ENCODE results near the gene PHC2.
"Not testable (repeated sequence)": the region's sequence is repeated elsewhere in the genome, so short reads cannot be mapped to it uniquely, and the experiment has no call there.

PHC2 gene

GRCh38 chr1:33310702-33311101, 120.2 kb downstream of the PHC2 start:
- Histone ChIP-seq H3K27ac (no peak overlapping the region), H3K4me1 (peaks cover 18 to 32% (median 27%) of the 10 kb centered on the region in 10 experiments), H3K27me3 (no peaks in the 10 kb centered on the region), H3K9me3 (replicated peaks in 1 of 11) (peaks cover 0 to 22% (median 13%) of the 10 kb centered on the region in 11 experiments; a peak in 15 of 22 replicates), H3K4me3 (no peak overlapping the region), H3K36me3 (no peaks in the 10 kb centered on the region), H3K4me2 (no peak overlapping the region), H4K20me1 (no peaks in the 10 kb centered on the region), H3K9ac (no peak overlapping the region)
- no peak for TF ChIP-seq Cebpa-rat (IDR thresholded peaks at IDR 0.05)

- not testable (repeated sequence) for H3K9ac ChIP-seq, H4K20me1 ChIP-seq, H3K4me2 ChIP-seq, H3K4me3 ChIP-seq, H3K27ac ChIP-seq, H3K36me3 ChIP-seq, H3K27me3 ChIP-seq
- Histone ChIP-seq H3K4me1 (peaks cover 12 to 33% (median 24%) of the 10 kb centered on the region in 10 experiments), H3K9me3 (replicated peaks in 1 of 11) (peaks cover 0 to 22% (median 13%) of the 10 kb centered on the region in 11 experiments; a peak in 15 of 22 replicates)
Observed at GRCh38 chr1:33309351-33309750, 121.5 kb downstream of the PHC2 start.

GRCh38 chr1:33307494-33307864, 123.4 kb downstream of the PHC2 start:
- Histone ChIP-seq H3K36me3 (peaks cover 0 to 2% (median 0%) of the 10 kb centered on the region in 11 experiments; a peak in 1 of 22 replicates), H3K4me1 (peaks cover 17 to 27% (median 22%) of the 10 kb centered on the region in 10 experiments), H3K27ac (no peak overlapping the region), H3K27me3 (no peaks in the 10 kb centered on the region), H3K9ac (no peak overlapping the region), H3K9me3 (replicated peaks in 1 of 11) (peaks cover 0 to 22% (median 13%) of the 10 kb centered on the region in 11 experiments; a peak in 15 of 22 replicates), H3K4me2 (no peak overlapping the region), H3K4me3 (no peak overlapping the region), H4K20me1 (no peaks in the 10 kb centered on the region)
- TF ChIP-seq Cebpa-rat (IDR thresholded peaks at IDR 0.05) = no peak

DNA sequence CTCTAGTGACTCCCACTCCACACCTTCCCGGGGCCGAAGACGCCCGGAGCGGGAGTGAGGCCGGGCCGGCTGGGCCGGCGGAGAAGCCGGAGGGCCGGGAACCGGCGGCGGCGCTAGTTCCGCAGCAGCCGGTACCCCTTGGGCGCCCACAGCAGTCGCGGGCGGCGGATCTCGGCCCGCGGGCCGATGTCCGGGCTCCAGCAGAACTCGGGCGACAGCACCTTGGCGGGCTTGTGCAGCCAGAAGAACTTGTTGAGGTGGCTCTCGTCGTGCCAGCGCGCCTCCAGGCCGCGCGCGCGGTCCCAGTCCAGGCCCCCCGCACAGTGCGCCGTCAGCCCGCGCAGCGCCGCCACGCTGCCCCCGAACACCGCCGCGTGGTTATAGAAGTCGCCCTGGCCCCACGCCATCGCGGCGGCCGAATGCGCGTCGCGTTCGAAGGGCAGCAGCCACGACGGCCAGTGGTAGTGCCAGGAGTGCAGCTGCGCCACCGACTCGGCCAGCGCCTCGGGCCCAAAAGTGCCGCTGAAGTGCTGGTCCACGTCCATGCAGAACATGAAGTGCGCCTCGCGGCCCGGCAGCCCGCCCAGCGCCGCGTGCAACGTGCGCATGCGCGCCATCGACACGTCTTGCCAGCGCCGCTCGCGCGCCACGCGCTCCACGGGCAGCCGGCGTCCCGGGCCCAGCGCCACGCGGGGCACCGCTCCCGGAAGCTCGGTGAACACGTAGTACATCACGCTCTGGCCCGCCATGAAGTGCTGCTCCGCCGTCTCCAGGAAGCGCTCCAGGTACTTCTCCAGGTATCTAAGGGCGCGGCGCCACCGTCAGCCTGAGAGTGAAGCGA, 124.0 kb downstream of the PHC2 start:
- H3K4me3 ChIP-seq = no peak overlapping the region
- H3K27ac ChIP-seq = peak overlapping the region in 1 of 11 experiments; percentile 21; a peak in 1 of 22 replicates
- peaks cover 0 to 8% (median under 1%) of the 10 kb centered on the region in 11 experiments; a peak in 6 of 22 replicates for H3K36me3 ChIP-seq
- H3K4me1 ChIP-seq = peaks cover 23 to 33% (median 29%) of the 10 kb centered on the region in 10 experiments
- no peaks in the 10 kb centered on the region for H4K20me1 ChIP-seq
- TF ChIP-seq Cebpa-rat (IDR thresholded peaks at IDR 0.05) = no peak
- peak overlapping the region; percentile 8 to 71 (median 59); a peak in 21 of 22 replicates for H3K4me2 ChIP-seq
- peaks cover 0 to 22% (median 13%) of the 10 kb centered on the region in 11 experiments; a peak in 15 of 22 replicates for H3K9me3 ChIP-seq (replicated peaks in 1 of 11)
- no peaks in the 10 kb centered on the region for H3K27me3 ChIP-seq
- H3K9ac ChIP-seq = peak overlapping the region in 3 of 11 experiments; percentile 5 to 33 (median 23); a peak in 2 of 22 replicates

DNA sequence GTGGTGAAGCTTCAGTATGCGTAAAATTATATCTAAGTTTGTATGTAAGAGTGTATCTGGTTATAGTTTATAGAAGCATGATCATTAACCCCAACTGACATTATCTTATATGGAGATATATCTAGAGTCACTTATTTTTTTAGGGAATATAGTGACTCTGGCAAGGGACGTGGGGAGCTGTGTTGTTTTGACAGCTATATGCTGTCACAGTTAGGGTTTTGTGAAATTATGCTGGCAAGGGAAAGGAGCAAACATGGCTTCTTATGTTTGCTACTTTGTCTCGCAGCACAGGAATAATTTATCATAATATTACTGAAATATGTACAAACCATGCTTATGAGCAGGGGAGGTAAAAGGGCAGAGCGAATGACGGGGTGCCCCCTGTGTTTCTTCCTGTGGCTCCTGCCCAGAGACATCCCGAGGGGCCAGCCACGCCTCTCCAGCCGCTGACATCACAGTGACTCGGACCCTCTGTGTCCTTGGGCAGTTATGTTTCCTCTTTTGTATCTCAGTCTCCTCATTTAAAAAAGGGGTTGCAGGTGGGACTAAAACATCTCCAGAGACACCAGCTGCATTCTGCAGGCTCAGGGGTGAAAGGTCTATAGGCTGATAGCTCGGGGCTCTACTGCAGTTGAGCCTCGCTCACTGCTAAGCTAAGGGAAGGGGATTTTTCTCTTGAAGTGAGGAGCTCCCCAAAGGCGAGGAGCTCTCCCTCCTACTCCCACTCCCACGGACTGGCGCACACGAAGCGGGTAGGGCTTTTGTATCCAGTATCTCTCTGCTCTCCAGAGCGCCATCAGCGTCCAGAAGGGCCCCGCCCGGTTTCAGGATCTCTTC, 124.9 kb downstream of the PHC2 start:
- Histone ChIP-seq H3K4me3 (no peak overlapping the region), H3K27ac (peak overlapping the region in 2 of 11 experiments; percentile 10 to 21; a peak in 1 of 22 replicates), H3K9me3 (replicated peaks in 1 of 11) (peaks cover 0 to 22% (median 13%) of the 10 kb centered on the region in 11 experiments; a peak in 15 of 22 replicates)

DNA sequence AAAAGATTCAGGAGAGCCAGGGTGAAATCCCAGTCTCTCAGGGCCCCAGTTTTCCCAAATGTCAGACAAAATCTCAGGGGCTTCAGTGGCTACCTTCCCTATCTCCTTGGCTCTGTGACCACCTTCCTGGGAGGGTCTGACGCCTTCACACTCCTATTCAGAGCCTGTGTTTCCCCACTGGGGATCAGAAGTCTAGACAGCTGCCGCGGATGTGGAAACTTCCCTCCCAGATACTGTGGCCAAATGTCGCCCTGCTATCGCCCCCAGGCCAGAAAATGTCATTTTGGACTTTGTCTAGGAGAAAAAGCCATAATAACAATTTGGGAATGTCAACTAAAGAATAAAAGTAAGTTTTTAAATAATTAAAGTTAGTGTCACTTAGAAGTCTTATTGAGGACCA, 125.9 kb downstream of the PHC2 start:
- peaks cover 0 to 26% (median 16%) of the 10 kb centered on the region in 11 experiments; a peak in 16 of 22 replicates for H3K36me3 ChIP-seq
- H4K20me1 ChIP-seq = no peaks in the 10 kb centered on the region
- H3K9me3 ChIP-seq (replicated peaks in 1 of 11) = peaks cover 0 to 15% (median 9%) of the 10 kb centered on the region in 11 experiments; a peak in 13 of 22 replicates
- no peak overlapping the region; a peak in 1 of 22 replicates for H3K27ac ChIP-seq
- H3K4me2 ChIP-seq = no peak overlapping the region
- TF ChIP-seq Cebpa-rat (IDR thresholded peaks at IDR 0.05) = no peak
- H3K4me1 ChIP-seq = peaks cover 27 to 49% (median 41%) of the 10 kb centered on the region in 10 experiments
- no peaks in the 10 kb centered on the region for H3K27me3 ChIP-seq
- no peak overlapping the region for H3K9ac ChIP-seq
- H3K4me3 ChIP-seq = no peak overlapping the region

More for the DNA sequence above, 124.9 kb downstream of the PHC2 start:
- no peaks in the 10 kb centered on the region for H3K27me3 ChIP-seq
- peak overlapping the region; percentile 8 to 71 (median 59); a peak in 21 of 22 replicates for H3K4me2 ChIP-seq
- no peaks in the 10 kb centered on the region for H4K20me1 ChIP-seq
- H3K4me1 ChIP-seq = peaks cover 26 to 40% (median 33%) of the 10 kb centered on the region in 10 experiments
- TF ChIP-seq Cebpa-rat (IDR thresholded peaks at IDR 0.05) = no peak
- peaks cover 0 to 16% (median 6%) of the 10 kb centered on the region in 11 experiments; a peak in 14 of 22 replicates for H3K36me3 ChIP-seq
- peak overlapping the region in 3 of 11 experiments; percentile 5 to 33 (median 23); a peak in 2 of 22 replicates for H3K9ac ChIP-seq

DNA sequence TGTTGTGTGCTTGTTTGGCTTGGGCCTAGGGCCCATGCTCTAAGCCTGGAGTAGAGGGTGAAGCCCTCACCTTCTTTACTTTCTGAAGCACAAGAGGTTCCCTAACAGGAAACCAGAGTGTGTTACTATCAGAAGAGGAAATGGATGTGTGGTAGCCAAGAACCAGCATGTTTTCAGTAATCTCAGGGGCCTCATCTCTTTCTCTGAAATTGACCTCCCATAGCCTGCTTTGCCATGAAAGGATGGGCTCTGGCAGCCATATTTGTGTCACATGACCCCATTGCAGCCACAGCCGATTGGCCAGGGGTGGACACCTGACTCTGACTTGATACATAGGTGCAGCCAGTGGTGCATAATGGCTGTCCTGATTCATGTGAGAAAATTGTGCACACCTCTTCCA, 128.6 kb downstream of the PHC2 start:
- Histone ChIP-seq H3K27me3 (no peaks in the 10 kb centered on the region), H3K4me3 (no peak overlapping the region), H3K9ac (no peak overlapping the region), H3K4me2 (peak overlapping the region; percentile 22 to 58 (median 46); a peak in 21 of 22 replicates), H3K36me3 (peaks cover 20 to 53% (median 42%) of the 10 kb centered on the region in 11 experiments), H4K20me1 (peaks cover 0 to 23% (median 13%) of the 10 kb centered on the region in 11 experiments; a peak in 12 of 22 replicates), H3K27ac (peak overlapping the region in 2 of 11 experiments; percentile 6 to 22; a peak in 2 of 22 replicates), H3K9me3 (replicated peaks in 1 of 11) (no peaks in the 10 kb centered on the region), H3K4me1 (peaks cover 27 to 60% (median 46%) of the 10 kb centered on the region in 10 experiments)
- 0 out of 22 replicates have a peak, but pooled peaks of 1 of the 11 experiments have one; percentile 13 for TF ChIP-seq Cebpa-rat (IDR thresholded peaks at IDR 0.05)

- Histone ChIP-seq H3K27me3 (no peaks in the 10 kb centered on the region), H3K4me3 (no peak overlapping the region), H3K4me2 (peak overlapping the region in 9 of 11 experiments; percentile 4 to 58 (median 47); a peak in 13 of 22 replicates), H4K20me1 (peaks cover 0 to 30% (median 13%) of the 10 kb centered on the region in 11 experiments; a peak in 12 of 22 replicates), H3K9ac (no peak overlapping the region), H3K4me1 (peaks cover 21 to 54% (median 39%) of the 10 kb centered on the region in 10 experiments), H3K9me3 (replicated peaks in 1 of 11) (no peaks in the 10 kb centered on the region), H3K27ac (no peak overlapping the region; a peak in 1 of 22 replicates), H3K36me3 (peaks cover 29 to 62% (median 51%) of the 10 kb centered on the region in 11 experiments)
- TF ChIP-seq Cebpa-rat (IDR thresholded peaks at IDR 0.05) = no peak
Observed at GRCh38 chr1:33301273-33301984, 129.5 kb downstream of the PHC2 start.
